IPS-NIHi7 (cell line): ENCODE results near the gene ARHGEF4.

Experiments
- DNase-seq: peaks from one replicate; pipeline ENCODE4 v3.0.0; 2012; ENCODE audit warnings: mixed read lengths; ENCODE audit errors: extremely low spot score

ARHGEF4 gene

DNA sequence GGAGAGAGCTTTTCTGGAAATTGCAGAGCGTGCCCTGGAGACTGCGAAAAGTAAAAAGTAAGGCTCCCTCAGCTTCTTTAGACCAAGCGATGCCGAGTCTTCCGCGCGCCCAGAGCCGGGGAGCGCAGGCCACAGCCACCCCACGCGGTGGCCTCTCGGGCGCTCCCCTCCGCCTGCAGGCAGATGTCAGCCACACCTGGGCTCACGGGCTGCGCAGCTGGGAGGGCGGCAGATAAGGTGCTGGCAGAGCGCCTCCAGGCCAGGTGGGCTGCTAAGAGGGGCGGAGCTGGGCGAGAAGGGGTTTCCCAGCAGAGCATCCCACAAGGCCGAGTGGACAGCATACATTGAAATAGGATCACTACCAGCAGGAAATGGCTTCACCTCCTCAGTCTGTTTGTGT lies 81.7 kb downstream of the ARHGEF4 start:
- DNase-seq, result peak; percentile 41

DNA sequence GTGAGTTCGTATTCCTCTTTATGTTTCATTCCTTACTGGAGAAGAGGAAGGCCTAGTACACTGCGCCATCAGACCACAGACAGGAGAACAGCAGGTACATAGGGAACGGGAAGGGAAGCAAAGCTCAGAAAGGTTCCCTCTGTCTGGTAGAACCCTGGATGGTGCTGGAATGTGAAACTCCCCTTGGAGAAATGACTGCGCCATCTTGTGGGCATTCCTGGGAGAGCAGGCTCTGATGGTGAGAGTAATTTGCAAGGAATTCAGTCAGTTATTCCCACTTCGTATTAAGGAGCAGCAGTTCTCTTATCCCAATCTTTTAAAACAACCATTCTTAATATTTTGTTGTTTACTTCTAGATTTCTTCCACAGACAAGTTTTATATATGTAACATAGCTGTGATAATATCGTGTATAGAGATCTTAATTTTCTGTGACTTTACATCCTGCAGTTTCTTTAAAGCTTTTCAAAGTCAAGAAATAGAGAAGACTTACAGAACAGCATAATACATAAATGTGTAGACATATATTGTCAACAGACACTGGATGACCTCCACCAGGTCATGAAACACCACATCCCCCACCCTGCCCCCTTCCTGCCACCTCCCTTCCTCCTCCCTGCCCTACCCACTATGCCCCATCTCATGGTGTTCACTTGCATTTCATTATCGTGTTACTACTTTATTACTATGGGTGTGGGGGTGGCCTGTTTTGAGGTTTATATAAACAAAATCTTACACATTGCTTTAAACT lies 83.9 kb downstream of the ARHGEF4 start:
- DNase-seq, result peak; percentile 87

DNA sequence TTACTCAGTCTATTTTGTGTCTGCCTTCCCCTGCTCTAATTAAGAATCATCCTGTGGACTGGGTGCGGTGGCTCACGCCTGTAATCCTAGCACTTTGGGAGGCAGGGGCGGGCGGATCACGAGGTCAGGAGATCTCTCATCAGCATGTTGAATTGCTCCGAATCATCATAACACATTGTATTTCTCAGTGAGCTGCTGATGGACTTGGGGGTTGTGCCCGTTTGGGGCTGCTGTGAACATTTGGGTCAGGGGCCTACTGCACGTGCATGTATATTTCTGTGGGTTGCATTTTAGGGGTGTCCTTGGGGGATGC lies 84.4 kb downstream of the ARHGEF4 start:
- DNase-seq, result no peak

DNA sequence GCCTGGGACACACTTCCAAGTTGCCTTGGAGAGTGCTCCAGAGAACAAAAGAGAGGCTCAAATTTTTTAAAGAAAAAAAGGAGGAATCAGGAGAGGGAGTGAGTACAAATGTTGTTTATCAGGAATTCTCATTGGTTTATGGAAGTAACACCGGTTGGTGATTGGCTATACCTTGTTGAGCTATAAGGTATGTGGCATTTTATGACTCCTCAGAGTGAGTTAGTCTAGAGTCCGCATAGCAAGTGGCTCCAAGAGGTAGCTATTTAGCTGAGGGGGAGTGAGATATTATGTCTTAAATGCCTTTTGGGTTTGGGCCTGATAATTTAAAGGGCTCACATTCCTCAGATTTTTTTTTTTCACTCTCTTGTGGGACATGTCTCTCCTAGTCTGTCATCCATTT lies 85.7 kb downstream of the ARHGEF4 start:
- DNase-seq, result no peak

DNA sequence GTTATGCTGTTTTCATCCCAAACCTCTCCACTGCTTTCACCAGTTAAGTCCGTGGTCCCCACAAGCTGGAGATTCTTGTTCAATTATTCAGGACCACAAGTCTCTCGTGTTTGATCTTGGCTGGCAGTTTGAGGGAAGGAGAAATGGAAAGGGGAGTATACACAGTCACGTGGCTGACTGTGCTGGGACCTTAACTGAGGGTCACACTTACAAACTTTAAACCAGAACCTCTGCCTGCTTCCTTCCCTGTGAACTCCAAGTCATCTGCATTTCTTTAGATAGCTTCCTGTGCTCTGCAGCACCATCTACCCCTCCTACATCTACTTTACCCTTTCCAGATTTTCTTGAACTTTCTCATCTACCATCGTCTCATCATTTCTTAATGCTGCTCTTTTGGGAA lies 91.7 kb downstream of the ARHGEF4 start:
- DNase-seq, result no peak

DNA sequence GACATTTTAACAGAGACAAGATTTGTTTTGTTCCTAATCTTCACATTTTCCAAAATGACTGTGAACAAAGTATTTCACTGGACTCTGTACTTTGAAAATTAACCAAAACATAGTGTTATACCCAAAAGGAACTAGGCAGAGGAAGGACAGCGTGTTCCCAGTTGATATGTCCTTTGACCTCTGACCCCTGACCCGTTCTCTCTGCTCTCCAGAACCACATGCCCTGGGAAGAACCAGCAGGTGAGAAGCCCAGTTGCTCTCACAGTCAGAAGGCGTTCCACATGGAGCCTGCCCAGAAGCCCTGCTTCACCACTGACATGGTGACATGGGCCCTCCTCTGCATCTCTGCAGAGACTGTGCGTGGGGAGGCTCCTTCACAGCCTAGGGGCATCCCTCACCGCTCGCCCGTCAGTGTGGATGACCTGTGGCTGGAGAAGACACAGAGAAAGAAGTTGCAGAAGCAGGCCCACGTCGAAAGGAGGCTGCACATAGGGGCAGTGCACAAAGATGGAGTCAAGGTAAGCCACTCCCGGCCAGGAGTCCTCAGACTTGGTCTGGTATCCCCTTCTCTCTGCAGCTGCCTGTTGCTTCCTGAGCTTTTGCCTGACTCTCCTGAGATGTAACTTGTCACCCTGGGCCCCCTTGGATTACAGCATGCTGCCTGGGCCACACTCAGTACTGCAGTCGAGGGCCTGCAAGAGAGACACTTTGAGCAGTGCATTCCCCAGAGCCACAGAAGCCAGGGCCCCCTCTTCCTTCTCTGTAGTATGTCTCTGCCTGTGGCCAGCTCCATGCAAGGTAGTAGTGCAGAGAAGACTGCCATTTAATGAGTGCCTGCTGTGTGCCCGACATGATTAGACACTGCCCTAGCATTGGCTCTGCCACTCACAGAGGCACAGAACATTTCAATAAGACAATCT lies 94.3 kb downstream of the ARHGEF4 start:
- no peak for DNase-seq

DNA sequence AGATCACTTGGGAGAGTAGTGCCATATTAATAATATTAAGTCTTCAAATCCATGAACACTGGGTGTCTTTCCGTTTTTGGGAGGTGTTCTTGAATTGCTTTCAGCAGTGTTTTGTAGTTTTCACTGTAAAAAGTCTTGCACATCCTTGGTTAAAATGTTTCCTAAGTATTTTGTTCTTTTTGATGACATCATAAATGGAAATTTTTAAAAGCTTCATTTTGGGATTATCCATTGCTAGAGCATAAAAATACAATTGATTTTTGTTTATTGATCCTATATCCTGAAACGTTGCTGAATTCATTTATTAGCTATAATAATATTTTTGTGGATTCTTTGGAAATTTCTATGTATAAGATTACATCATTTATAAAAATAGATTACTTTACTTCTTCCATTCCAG lies 96.8 kb downstream of the ARHGEF4 start:
- DNase-seq, result no peak

DNA sequence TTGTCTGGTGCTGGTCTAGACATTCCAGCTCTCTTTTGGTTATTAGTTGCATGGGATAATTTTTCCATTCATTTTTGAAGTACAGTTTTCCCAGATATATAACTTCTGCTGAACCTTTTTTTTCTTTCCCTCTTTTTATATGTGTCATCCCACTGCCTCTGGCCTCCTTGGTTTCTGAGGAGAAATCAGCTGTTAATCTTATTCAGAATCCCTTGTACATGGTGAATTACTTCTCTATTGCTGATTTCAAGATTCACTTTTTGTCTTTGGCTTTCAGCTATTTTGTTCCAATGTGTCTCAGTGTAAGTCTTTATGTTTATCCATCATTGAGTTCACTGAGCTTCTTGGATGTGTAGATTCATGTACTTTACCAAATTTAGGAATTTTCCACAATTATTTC lies 99.7 kb downstream of the ARHGEF4 start:
- DNase-seq, result no peak

DNA sequence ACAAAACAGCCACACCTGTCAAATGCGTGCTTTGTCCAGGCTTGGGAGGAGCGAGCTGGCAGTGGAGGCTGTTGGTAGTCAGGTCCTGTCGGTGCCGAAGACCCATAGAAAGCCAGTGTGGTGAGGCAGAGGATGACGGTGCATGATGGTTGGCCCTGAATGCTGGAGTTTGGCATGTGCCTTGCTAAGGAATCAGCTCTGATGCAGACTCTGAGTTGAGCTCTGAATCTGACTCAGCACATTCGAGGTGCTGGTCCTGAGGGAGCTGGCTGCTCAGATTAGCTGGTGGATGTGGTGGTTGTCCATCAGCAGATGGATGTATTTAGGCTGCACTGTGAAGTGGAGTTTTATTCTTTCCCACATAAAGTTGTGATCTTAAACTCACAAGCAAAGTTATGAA lies 111.3 kb downstream of the ARHGEF4 start:
- no peak for DNase-seq

DNA sequence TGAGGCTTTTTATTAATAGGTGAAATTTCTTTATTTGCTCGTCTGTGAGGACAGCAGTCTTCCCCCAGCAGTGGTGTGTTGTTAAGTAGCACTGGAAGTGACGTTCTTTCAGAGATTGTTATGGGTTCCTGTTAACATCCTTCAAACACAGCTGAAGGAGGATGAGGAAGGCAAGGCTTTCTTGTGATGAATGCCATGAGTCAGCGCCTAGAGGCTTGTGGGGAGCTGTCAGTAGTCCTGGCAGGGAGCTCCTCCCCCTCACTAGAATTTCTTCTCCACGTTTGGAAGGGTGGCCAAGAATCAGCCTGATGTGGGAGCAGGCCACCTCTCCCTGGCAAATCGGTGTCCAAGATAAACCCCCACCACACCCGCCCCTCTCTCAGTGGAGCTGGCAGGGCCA lies 113.2 kb downstream of the ARHGEF4 start:
- DNase-seq, result no peak

DNA sequence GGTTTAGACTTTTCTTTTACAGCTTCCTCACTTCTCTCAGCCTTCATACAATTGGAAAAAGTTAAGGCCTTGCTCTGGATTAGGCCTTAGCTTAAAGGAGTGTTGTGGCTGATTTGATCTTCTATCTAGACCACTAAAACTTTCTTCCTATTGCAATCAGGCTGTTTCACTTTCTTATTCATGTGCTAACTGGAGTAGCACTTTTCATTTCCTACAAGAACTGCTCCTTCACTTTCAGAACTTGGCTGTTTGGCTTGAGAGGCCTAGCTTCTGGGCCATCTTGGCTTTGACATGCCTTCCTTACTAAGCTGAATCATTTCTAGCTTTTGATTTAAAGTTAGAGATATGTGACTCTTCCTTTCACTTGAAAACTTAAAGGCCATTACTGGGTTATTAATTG lies 114.3 kb downstream of the ARHGEF4 start:
- DNase-seq, result no peak

DNA sequence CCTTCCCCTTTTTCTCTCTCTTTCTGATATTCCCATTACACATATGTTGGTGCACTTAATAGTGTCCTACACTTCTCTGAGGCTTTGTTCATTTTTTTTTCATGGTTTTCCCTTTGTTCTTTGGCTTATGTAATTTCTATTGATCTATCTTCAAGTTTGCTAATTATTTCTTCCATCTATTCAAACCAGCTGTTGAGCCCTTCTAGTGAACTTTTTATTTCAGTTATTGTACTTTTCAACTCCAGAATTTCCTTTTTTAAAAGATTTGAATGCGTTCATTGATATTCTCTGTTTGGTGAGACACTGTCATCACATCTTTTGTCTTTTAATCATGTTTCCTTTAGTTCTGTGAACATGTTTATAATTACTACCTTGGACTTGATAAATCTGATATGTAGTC lies 118.2 kb downstream of the ARHGEF4 start:
- DNase-seq, result no peak

DNA sequence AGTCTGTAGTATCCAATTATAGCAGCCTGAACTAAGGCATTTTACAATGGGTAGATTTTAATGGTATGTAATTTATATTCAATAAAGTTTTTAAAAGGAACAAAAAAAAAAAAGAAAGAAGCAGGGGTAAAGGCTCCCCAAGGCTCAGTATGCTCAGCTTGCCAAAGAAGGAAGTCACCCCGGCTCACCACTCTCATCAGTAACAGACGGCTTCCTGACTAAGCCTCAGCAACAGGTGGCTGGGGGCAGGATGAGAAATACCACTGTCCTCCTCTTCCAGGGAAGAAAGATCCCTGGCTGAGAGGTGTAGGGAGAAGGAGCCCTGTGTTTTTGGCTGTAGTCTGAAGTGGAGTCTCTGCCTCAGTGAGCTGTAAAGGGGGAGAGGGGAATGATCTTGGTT lies 121.2 kb downstream of the ARHGEF4 start:
- no peak for DNase-seq

DNA sequence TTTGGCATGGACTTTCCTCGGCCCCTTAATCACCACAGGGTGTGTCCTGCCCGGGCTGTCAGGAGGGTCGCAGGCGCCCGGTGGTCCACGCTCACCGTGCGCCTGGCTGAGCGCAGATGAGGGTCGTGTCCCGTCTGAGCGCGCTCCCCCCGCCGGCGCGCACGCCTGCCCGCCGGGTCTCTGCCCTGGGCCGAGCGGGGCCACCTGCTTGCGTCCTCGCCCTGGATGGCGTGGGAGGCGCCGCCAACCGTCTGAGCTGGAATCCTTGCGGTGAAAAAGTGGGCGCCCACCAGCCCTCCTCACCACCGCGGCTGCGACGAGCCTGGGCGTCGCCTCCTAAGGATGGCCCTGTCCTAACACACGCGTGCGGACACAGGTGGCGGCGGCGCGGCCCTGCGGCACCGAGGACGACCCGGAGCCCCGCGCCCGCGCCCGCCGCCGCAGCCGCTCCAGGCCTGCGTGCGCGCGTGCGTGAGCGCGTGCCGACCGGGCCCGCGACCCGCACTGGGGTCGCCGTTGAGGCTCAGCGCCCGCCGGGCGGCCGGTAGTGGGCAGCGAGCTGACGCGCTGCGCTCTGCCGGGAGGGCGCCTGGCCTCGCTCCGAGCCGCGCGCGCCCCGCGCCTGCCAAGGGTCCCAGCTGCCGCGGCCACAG lies 126.6 kb downstream of the ARHGEF4 start:
- DNase-seq, result peak; percentile 35

DNA sequence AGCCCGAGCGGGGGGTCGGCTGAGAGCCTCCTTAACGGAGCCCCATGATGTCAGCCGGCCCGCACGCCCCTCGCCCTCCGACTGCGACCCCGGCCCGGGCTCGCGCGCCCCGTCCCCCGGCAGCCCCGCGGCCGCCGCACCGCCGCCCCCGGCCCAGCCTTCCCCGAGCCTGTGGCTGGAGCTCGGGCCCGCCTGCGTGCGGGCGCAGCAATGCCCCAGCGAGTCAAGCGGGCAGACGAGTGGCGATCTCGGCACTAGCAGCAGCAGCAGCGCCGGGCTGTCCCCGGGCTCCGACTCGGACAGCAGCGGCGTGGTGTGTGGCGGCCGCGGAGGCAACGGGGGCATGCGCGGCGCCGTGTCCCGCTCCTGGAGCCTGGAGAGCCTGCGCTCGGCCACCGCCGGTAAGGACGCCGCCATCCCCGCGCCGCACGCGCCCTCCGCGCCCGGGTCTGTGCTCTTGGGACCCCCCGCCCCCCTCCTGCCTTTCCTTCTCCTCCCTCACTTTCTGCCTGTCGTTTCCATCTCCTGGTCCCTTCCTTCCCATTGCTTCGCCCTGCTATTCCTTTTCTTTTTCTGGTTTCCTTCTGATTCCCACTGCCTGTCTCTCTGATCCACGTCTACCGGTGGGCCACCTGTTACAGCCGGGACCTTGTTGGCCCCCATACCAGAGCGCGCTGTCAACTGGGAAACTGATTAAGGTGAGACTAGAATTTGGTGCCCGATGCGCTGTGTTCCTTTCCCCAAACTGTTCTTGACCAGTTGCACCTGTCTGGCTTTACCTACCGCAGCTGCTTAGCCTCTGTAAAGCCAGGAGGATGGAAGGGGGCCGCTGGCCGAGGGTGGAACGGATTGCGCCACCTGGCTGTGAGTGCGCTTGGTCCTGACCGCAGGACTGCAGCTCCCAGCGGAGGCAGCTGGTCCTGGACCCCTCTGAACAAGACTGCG lies 127.4 kb downstream of the ARHGEF4 start:
- DNase-seq, result peak; percentile 92

DNA sequence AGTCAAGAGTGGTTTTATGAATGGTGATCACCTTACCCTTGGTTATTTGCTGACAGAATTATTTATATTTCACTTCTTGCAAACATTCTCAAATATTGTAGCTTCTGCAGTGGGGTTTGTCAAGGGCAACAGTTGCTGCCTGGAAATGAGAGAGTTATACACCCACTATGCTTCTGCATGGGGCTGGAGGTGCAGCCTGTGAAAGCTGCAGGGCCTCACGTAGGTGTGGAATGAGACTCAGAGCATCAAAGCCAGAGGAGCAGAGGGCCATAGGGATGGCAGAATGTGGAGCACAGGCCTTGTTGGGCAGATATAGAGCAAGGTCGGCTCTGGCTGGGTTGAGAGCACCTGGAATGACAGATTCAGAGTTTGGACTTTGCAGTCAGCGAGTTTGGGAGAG lies 128.2 kb downstream of the ARHGEF4 start:
- DNase-seq, result no peak

DNA sequence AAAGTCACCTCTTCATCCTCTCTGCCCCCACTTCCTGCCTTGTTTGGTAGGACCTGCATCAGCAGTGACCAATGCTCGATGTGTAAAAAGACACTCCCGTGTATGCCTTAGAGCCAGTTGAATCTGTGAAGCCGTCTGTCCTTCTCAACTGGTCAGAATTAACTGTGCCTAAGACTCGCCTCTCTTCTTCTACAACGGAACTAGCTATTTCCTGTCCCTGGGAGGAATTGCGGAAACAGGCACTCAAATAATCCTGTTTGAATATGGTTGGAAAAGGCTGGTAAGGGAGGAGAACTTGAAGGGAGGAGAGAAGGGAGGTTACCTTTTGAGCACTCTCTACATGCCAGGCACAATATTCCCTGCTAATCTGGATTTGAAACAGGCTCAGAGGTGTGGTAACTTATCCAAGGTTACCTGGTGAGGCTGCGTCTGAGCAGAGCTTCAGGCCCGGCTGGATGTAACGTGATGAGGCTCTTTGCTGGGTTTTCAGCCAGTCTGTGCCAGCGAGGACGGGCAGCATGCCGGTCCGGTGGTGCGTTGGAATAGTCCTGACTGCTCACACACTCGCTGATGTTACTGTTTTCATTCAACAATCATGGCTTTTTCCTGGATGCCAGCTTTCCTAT lies 129.5 kb downstream of the ARHGEF4 start:
- DNase-seq, result no peak

DNA sequence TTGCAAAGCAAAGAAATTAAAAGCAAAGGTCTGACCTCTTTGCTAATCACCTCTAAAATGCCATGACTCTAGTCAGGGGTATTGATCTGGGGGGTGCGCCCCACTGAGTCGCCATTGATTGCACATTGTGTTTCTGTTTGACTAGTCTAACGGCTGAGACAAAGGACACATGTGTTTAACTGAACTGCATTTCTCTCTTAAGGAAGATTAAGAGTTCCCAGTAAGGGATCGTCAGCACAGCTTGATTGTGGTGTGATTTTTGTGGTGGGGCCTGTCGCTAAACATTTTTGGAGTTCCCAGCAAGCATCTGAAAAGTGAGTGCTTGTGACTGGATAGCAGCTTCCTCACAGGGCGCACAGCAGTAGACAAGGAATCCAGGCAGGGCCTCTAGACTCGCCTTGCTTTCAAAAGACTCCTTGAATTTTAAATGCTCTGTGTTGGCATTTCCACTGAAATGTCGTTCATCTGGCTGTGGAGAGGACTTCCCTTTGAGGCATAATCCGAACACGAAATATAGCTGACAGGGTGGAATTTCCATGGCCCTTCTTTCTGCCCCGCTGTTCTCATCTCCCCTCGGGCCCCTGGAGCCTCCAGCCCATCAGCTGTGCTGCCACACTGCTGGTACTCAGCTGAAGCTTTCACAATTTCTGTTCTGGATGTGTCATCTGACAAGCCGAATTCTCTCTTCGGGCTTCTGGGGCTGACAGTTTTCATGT lies 130.2 kb downstream of the ARHGEF4 start:
- DNase-seq, result no peak

DNA sequence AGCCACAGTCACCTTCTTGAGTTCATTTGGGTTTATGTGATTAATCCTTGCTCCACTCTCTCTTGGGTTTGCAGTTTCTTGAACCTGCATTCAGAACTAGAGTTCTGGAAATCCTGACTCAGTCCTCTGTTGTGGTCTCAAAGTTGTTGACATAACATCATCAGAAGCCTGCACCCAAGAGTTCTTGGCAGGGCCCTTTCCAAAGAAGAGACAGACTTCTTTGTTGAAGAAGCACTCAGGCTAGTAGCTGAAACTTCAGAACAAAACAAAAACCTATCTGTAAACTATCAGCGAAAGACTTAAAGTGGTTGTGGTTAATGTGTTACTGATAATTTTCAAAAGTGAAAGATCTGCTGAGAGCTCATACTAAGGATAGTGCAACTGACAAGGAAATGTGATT lies 135.7 kb downstream of the ARHGEF4 start:
- no peak for DNase-seq

DNA sequence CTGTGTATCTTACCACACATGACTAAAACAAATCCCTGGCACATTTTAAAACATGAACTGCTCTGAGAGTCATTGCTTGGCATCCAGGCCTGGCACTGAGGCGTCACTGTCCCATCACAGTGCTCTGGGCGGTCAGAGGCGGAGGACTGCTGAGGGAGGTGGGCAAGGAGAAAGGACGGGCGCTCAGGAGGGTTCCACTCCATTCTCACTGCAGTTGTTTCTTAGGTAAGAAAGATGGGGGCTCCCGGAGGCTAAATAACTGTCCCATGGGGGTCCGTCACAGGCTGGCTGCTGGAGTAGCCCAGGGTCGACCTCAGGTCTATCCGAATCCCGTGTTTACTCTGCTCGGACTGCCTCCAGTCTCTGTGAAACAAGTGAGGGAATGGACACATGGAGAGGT lies 139.0 kb downstream of the ARHGEF4 start:
- no peak for DNase-seq
